ENCODE results near the gene SLC66A2.
"Not testable (repeated sequence)": the region's sequence is repeated elsewhere in the genome, so short reads cannot be mapped to it uniquely, and the experiment has no call there.

Gene SLC66A2

GRCh38 chr18:79879566-79879965 lies 71.9 kb downstream of the SLC66A2 start:
- no peak for DNase-seq (ENCODE audit: low spot score)

- no peak for DNase-seq (ENCODE audit: low spot score)
These were observed 72.6 kb downstream of the SLC66A2 start for GRCh38 chr18:79878741-79879378.

GRCh38 chr18:79878246-79878645 lies 73.2 kb downstream of the SLC66A2 start:
- not testable (repeated sequence) for DNase-seq (ENCODE audit: low spot score)

- DNase-seq (ENCODE audit: low spot score) = no peak
These were observed 74.0 kb downstream of the SLC66A2 start for GRCh38 chr18:79877163-79878091.

GRCh38 chr18:79876497-79876896 lies 75.0 kb downstream of the SLC66A2 start:
- peak; percentile 40 for DNase-seq (ENCODE audit: low spot score)

- DNase-seq (ENCODE audit: low spot score) = peak; percentile 32
These were observed 75.5 kb downstream of the SLC66A2 start for GRCh38 chr18:79875931-79876461.

GRCh38 chr18:79875531-79875919 lies 75.9 kb downstream of the SLC66A2 start:
- DNase-seq (ENCODE audit: low spot score) = no peak

GRCh38 chr18:79874553-79875530 lies 76.6 kb downstream of the SLC66A2 start:
- DNase-seq (ENCODE audit: low spot score) = no peak

- DNase-seq (ENCODE audit: low spot score) = peak; percentile 46
These were observed 77.9 kb downstream of the SLC66A2 start for GRCh38 chr18:79873449-79874110.

- peak; percentile 39 for DNase-seq (ENCODE audit: low spot score)
These were observed 78.7 kb downstream of the SLC66A2 start for GRCh38 chr18:79872527-79873444.

- DNase-seq (ENCODE audit: low spot score) = peak; percentile 44
These were observed 79.9 kb downstream of the SLC66A2 start for GRCh38 chr18:79871481-79872091.

- peak; percentile 43 for DNase-seq (ENCODE audit: low spot score)
These were observed 80.4 kb downstream of the SLC66A2 start for GRCh38 chr18:79871026-79871390.

GRCh38 chr18:79870301-79871025 lies 81.0 kb downstream of the SLC66A2 start:
- no peak for DNase-seq (ENCODE audit: low spot score)

GRCh38 chr18:79869591-79870300 lies 81.7 kb downstream of the SLC66A2 start:
- DNase-seq (ENCODE audit: low spot score) = peak; percentile 37

- peak; percentile 36 for DNase-seq (ENCODE audit: low spot score)
These were observed 82.5 kb downstream of the SLC66A2 start for GRCh38 chr18:79868811-79869541.

GRCh38 chr18:79868168-79868784 lies 83.2 kb downstream of the SLC66A2 start:
- DNase-seq (ENCODE audit: low spot score) = no peak

- peak; percentile 39 for DNase-seq (ENCODE audit: low spot score)
These were observed 83.8 kb downstream of the SLC66A2 start for GRCh38 chr18:79867666-79868065.
